Fibroblast of lung (primary cell): ENCODE results near the gene SPINK5.

Source experiments
- CTCF ChIP-seq, 2 donors: IDR thresholded peaks in 1 of 2; conservative IDR thresholded peaks in 1 of 2; 1 replicate in 1 of 2; 2 replicates in 1 of 2; pipeline ENCODE4 v1.5.1; 2011 to 2012; ENCODE audit warnings: low read length in 2 of 2, control low read depth in 1 of 2, inconsistent platforms in 1 of 2, low read depth in 1 of 2, mild to moderate bottlenecking in 1 of 2
- EZH2 ChIP-seq: IDR thresholded peaks from 2 replicates; pipeline ENCODE4 v1.5.1; 2012; ENCODE audit warnings: low read length, control low read depth, mild to moderate bottlenecking; ENCODE audit errors: missing control alignments

- TF ChIP-seq CTCF (conservative IDR thresholded peaks at IDR 0.05 in 1 of 2, IDR thresholded peaks at IDR 0.05 in 1 of 2; ENCODE audit: low read depth in 1 of 2, low read length in 2 of 2) (no peak), EZH2 (no peak)
Measured at GRCh38 chr5:148113243-148113642, 49.5 kb downstream of the SPINK5 start.
